Epithelial cell of esophagus (primary cell): ENCODE measurements around the gene TBXAS1.

Experiments
- DNase-seq: peaks from one replicate; pipeline ENCODE4 v3.0.0; 2010; ENCODE audit warnings: low read depth
- H3K4me3 ChIP-seq: 2 replicates; pipeline ENCODE4 v1.5.1; 2011; ENCODE audit warnings: mild to moderate bottlenecking, low read length, control low read depth
- CTCF ChIP-seq: IDR thresholded peaks from 2 replicates; pipeline ENCODE4 v1.5.1; 2011; ENCODE audit warnings: low read depth, mild to moderate bottlenecking, low read length, control low read depth, inconsistent platforms; ENCODE audit not compliant: insufficient read depth; ENCODE audit errors: missing control alignments

TBXAS1 gene

DNA sequence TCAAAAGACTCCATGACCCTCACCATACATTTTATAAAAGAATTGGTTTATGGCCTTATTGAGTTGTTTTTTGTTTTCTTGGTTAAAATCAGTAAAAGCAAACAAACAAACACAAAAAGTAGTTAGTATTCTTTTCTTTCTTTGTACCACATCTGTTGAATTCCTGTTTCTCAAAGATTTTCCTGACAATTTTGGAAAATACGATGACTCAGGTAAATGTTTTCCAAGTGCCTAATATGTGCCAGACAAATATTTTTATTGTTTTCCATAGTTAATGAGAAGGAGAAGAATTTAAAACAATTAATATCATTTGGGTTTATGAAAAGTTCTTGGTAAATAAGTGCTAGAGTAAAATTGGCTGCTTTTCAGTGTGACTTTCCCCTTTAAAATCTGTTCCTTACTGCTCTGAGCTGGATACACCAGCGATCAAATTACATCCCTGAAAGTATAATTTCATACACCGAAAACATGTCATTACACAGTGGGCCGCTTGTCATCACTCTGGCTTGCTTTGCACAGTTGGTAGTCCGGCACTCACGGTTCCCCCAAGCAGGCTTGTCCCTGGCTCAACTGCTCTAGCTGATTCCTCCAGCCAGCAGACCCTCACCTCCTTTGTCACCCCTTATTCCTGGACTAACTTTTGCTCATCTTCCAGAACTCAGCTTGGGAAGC lies 80.5 kb downstream of the TBXAS1 start:
- DNase-seq: peak; percentile 53
- no peak overlapping the region for H3K4me3 ChIP-seq
- no peak for TF ChIP-seq CTCF

- no peak for TF ChIP-seq CTCF
- no peak overlapping the region for H3K4me3 ChIP-seq
- DNase-seq: no peak
These were observed 84.2 kb downstream of the TBXAS1 start for GRCh38 chr7:139913021-139913844.

DNA sequence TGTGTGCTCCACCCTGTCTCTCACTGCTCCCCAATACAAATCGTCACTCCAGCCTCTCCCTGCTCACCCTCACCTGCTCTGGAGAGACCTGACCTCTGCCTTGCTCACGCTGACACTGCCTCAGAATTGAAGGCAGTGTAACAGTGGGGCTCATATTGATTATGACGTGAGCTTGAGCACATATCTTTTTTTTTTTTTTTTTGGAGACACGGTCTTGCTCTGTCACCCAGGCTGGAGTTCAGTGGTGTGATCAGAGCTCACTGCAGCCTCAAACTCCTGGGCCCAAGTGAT lies 84.7 kb downstream of the TBXAS1 start:
- no peak overlapping the region for H3K4me3 ChIP-seq
- no peak for TF ChIP-seq CTCF
- DNase-seq: no peak

DNA sequence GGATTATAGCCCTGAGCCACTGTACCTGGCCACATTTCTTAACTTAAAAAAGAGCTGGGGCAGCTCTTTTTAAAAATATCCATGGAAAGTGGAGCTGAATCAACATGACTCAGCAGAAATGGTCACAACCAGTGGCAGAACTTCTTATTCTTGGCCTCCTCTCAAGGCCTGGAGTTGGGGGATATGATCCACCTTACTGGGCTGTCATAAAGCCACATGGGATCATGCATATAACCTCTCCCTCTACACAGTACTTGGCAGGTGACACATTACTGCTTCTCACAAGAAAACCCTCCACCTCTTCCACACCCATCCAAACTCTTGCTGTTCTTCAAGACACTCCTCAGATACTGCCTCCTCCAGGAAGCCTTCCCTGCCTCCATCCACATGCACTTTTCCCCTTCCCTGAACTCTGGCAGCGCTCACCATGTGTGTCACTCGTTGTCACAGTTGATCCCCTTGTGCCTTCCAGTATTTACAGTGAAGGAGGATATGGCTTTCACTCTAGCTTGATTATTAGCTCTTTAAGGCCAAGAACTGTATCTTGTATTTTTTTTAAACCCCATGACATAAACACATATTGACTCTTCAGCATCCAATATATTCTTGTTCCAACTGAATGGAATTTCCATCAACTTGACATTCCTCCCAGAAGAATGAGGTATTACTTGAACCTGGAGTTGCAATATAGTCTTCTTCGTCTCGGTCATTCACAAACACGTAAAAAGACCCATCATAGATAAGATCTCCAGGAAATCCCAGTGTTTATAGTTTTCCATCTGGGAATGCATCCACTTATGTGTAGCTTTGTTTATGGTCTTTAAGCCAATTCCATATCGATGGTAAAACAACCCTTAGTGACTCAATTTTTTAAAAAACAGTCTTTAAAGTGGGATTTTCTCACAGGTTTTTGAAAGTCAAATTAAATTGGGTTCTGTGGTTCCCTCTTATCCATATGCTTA lies 85.5 kb downstream of the TBXAS1 start:
- no peak for TF ChIP-seq CTCF
- H3K4me3 ChIP-seq: no peak overlapping the region
- DNase-seq: peak; percentile 14

- TF ChIP-seq CTCF: no peak
- peak; percentile 27 for DNase-seq
- H3K4me3 ChIP-seq: no peak overlapping the region
These were observed 86.3 kb downstream of the TBXAS1 start for GRCh38 chr7:139915268-139915863.

DNA sequence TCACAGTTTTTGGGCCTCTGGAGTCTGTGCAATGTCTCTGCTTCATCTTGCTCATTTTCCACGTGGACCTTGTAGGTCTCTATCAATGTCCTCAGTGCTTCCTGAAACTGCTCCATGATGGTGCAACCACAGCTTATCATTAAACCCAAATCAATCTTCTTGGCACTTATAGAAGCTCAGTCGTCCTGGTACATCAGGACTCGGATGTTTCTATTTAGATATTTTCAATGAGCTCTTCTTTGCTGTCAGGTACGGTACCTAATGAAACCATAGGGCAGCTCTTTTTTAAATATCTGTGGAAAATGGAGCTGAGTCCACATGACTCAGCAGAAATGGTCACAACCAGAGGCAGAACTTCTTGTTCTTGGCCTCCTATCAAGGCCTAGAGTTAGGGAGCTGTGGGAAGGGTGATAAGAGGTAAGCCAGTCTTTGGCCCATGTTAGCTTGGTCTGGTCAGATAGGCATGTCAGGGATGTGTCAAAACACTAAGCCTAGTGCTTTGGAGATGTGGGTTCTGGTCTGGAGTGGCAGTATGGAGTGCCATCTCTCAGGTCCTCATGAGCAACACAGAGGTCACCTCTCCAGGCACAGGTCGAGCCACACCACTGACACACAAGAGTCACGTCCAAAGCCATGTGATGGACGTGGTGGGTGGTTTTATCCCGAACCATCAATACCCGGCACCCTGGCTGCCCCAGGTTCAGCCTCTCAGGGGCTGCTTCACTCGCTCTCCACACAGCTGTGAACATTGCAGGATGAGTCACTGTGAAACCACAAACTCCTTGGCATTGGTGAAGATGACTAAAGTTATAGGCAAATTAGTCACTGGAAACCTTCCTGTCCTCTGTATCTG lies 87.0 kb downstream of the TBXAS1 start:
- no peak for TF ChIP-seq CTCF
- H3K4me3 ChIP-seq: no peak overlapping the region
- DNase-seq: peak; percentile 97
